HG02938 (cell line): Measurements from ENCODE around the gene RAET1G.

ENCODE experiments used
- ATAC-seq: cut with Tn5 transposase; IDR thresholded peaks from one replicate; pipeline ENCODE4 v1.9.1; 2021; ENCODE audit warnings: mild to moderate bottlenecking, moderate library complexity; ENCODE audit not compliant: unreplicated experiment

The RAET1G gene

DNA sequence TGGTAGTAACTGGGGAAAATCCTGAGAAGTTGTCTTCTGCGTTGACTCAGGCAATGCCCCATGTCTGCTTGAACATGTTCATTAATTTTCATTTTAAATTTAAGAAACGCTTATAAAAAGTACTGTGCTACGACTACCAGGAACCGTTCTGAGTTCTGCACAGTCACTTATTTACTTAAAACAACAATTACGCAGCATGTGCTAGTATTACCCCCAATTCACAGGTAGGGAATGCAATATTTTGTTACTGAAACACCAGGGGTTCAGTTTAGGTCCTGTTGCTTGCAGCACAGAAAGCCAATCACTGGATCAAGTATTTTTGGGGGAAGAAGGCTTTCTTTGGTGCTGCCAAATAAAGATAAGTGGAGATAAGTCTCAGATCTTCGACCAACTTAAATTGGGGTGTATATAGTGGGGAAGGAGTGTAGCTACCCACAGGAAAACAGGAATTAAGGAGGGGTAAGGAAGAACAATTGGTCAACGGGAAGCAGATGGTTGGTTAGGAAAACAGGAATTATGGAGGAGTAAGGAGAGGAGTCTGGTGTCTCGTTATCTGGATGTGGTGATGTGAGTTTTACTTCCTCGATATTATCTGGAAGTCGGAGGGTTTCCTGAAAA is 53.5 kb downstream of the RAET1G start:
- ATAC-seq, result no peak

DNA sequence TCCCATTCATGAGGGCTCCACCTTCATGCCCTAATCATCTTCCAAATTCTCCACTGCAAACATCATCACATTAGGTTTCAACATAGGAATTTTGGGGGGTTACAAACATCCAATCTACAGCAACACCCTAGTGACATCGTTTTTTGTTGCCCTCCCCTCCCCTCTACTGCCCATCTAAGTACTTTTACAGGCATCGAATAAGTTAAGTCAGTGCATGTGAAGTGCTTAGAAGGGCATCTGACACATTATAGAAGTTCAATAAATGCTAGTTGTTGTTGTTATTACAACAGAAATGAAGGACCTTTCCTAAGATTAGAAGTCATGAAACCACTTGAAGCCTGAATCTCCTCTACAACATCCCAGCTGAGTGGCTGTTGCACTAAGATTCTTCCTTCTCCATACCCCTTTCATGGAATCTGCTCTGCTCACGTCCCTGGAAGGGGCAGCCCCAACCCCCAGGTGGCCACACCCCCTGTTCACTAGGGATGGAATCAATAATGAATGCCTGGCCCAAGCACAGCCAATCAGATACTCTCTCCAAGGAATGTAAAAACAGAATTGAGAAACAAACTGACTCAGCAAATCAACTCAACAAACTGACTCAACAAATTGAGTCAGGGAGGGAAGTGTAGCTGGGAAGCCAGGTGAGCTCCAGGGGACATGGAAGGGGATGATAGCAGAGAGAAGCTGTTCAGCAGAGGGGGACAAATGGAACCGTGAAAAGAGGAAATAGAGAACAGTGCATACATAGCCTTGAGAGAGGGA is 54.9 kb downstream of the RAET1G start:
- ATAC-seq, result no peak
